IPS DF 19.7 (cell line): ENCODE results near the gene ACP7.
A peak's percentile ranks its signal among the peaks of the same experiment; 100 is the strongest.
"Not testable (repeated sequence)": the region's sequence is repeated elsewhere in the genome, so short reads cannot be mapped to it uniquely, and the experiment has no call there.

ENCODE experiments used
- DNase-seq: peaks from one replicate; pipeline ENCODE4 v3.0.0-alpha.2; 2013; ENCODE audit warnings: low read depth, low spot score

Gene ACP7, protein sequence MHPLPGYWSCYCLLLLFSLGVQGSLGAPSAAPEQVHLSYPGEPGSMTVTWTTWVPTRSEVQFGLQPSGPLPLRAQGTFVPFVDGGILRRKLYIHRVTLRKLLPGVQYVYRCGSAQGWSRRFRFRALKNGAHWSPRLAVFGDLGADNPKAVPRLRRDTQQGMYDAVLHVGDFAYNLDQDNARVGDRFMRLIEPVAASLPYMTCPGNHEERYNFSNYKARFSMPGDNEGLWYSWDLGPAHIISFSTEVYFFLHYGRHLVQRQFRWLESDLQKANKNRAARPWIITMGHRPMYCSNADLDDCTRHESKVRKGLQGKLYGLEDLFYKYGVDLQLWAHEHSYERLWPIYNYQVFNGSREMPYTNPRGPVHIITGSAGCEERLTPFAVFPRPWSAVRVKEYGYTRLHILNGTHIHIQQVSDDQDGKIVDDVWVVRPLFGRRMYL

GRCh38 chr19:39083983-39084731 is at the start of gene ACP7:
ACP7 (plus strand) TSS chr19:39084368; CDS start chr19:39085270, 902 bp downstream.
- DNase-seq, result no peak

GRCh38 chr19:39036581-39036980 is 47.6 kb upstream of the ACP7 start:
- DNase-seq, result no peak

DNA sequence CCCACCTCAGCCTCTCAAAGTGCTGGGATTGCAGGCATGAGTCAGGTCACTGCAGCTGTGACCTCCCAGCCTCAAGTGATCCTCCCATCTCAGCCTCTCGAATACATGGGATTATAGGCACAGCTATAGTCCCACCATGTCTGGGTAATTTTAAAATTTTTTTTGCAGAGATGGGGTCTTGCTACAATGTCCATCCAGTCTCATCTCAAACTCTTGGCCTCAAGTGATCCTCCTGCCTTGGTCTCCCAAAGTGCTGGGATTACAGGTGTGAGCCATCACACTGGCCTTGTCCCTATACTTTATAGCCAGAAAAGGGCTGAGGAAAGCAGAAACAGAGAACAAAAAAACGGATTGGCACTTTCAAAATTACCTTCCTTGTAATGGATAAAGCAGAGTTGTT is 47.0 kb upstream of the ACP7 start:
- no peak for DNase-seq

DNA sequence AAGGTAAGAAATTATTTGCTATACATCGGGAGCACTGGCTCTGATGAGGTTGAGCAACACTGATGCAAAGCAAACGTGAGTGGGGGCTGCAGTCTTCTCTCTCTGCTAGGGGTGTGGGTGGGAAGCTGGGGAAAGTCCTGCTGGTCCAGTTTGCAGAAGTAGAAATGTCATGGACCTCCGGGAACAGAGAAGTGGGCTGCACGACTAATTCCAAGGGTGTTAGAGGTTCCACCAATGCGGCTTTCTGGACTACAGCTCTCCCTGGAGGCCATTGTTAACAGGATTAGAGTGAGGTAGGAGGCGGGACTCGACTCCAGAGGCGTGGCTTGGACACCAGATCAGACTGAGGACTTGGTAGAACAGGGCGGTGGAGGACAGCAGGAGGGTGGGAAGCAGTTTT is 46.1 kb upstream of the ACP7 start:
- peak; percentile 57 for DNase-seq

- DNase-seq, result no peak
Observed at GRCh38 chr19:39045506-39045905, 38.7 kb upstream of the ACP7 start.

GRCh38 chr19:39046037-39046821 is 37.9 kb upstream of the ACP7 start:
- no peak for DNase-seq

GRCh38 chr19:39047073-39047472 is 37.1 kb upstream of the ACP7 start:
- no peak for DNase-seq

- no peak for DNase-seq
Observed at GRCh38 chr19:39052243-39052746, 31.9 kb upstream of the ACP7 start.

DNA sequence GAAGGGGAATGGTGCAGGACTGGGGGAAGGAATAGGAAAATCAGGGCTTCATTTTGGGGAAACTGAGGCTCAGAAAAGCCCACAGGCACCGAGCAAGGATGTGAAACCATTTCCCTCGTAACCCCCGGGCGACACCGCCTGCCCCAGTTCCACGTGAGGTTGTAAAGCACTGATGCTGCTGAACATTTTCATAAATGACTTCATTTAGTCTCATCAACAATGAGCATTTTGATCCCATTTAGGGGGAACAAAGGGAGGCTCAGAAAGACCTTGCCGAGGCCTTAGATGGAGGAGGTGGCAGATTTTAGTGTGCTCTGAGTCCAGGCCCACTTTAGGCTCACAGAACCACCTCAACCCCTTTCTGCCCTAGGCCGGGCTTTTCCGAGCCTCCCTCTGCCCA is 31.3 kb upstream of the ACP7 start:
- no peak for DNase-seq

GRCh38 chr19:39053276-39054090 is 30.7 kb upstream of the ACP7 start:
- no peak for DNase-seq

DNA sequence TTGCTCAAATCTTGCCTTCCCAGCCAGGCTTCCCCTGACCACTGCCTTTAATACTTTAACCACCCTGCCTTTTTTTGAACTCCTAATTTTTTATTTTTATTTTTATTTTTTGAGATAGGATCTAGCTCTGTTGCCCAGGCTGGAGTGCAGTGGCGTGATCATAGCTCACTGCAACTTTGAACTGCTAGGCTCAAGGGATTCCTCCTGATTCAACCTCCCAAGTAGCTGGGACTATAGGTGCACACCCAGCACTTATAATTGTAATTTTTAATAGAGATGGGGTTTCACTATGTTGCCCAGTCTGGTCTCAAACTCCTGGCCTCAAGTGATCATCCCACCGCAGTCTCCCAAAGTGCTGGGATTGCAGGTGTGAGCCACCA is 30.1 kb upstream of the ACP7 start:
- DNase-seq, result no peak

GRCh38 chr19:39057615-39058014 is 26.6 kb upstream of the ACP7 start:
- no peak for DNase-seq

DNA sequence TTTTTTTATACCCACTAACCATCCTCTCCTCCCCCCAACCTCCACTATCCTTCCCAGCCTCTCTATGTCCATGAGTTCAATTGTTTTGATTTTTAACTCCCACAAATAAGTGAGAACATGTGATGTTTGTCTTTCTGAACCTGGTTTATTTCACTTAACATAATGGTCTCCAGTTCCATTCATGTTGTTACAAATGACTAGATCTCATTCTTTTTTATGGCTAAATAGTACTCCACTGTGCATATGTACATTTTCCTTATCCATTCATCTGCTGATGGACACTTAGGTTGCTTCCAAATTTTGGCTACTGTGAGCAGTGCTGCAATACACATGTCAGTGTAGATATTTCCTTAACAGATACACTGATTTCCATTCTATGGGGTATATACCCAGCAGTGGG is 24.9 kb upstream of the ACP7 start:
- DNase-seq, result no peak

DNA sequence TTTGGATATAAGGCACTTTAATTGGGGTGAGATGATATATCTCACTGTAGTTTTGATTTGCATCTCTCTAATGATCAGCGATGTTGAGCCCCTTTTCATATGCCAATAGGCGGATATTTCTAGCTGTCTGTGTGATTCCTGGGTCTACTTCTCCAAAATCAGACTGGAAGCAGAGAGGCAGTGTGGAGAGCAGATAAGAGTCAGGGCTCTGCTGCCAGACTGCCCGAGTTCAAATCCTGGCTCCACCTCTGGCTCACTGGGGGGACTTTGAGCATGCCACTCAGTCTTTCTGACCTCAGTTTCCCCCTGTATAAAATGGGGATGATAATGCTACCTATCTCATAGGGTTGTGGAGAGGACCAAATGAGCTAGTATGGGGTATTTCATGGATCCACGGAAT is 24.0 kb upstream of the ACP7 start:
- DNase-seq, result no peak

DNA sequence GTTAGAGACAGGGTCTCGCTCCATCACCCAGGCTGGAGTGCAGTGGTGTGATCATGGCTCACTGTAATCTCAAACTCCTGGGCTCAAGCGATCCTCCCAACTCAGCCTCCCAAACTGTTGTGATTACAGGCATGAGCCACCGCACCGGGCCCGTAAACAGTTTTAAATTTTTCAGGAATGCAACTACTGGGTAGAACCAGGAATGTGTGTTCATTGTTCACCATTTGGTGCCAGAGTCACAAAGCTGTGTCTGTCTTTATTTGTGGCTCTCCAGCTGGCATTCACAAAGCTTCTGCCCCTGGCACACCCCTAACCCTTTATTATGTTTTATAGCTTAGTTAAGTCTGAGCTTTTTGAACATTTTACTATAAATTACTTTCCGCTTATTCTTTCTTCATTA is 19.8 kb upstream of the ACP7 start:
- DNase-seq, result no peak

DNA sequence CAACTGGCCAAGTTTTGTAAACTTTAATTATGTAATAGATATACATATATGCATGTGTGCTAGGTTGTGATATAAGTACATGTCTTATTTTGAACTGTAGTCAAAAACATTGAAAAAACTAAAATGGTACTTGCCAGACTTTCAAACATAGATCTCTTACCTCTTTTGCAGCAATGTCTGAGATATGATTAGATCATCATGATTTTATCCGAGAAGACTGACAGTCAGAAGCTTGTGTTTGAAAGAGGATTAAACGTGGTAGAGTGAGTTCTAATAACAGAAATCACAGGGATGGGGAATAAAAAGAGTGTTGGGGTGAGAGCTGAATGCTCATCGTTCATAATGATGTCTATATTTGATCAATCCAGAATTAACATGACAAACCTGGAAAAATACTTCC is 18.2 kb upstream of the ACP7 start:
- no peak for DNase-seq

DNA sequence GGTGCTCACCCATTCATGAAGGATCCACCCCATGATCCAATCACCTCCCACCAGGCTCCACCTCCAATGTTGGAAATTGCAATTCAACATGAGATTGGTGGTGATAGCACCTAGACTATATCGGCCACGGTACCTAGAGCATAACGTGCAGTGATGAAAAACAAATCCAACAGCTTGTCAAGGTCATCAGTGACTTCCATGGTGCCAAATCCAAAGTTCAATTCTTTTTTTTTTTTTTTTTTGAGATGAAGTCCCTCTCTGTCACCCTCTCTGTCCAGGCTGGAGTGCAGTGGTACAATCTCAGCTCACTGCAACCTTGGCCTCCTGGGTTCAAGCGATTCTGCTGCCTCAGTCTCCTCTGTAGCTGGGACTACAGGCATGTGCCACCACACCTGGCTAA is 17.1 kb upstream of the ACP7 start:
- no peak for DNase-seq

DNA sequence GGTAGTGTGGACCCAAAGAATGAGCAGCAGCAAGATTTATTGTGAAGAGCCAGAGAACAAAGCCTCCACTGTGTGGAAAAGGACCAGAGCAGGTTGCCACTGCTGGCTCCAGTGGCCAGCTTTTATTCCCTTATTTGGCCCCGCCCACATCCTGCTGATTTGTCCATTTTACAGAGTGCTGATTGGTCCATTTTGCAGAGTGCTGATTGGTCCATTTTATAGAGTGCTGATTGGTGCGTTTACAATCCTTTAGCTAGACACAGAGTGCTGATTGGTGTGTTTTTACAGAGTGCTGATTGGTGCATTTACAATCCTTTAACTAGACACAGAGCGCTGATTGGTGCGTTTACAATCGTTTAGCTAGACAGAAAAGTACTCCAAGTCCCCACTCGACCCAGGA is 15.9 kb upstream of the ACP7 start:
- not testable (repeated sequence) for DNase-seq

- no peak for DNase-seq
Observed at GRCh38 chr19:39070888-39071287, 13.3 kb upstream of the ACP7 start.

DNA sequence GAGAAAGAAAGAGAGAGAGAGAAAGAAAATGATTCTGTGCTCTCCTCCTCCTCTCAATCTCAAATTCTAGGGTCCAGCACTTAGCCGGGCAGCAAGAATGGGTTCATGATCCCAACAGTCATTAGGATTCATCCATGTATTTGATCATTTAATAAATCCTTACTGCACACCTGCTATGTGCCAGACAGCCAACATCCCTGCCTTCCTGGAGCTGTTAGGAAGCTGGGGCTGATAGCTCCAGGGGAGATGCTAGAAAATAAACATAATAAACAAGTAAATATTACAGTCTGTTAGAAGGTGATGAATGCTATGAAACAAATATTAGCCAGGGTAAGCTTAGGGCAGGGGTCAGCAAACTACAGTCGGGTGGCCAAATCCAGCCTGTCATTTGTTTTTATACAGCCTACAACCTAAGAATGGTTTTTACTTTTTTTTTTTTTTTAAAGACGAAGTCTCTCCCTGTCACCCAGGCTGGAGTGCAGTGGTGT is 9.9 kb upstream of the ACP7 start:
- DNase-seq, result no peak

- no peak for DNase-seq
Observed at GRCh38 chr19:39074942-39075341, 9.2 kb upstream of the ACP7 start.
